Ovary (tissue), 9 donors: ENCODE results near the gene DCPS. TPM values are rescaled to one million over a fixed set of nuclear protein-coding genes. Genes with fewer than 3 reads are reported as not detected.
"Not testable (repeated sequence)": the region's sequence is repeated elsewhere in the genome, so short reads cannot be mapped to it uniquely, and the experiment has no call there.

Source experiments
- DNase-seq, 5 donors: peaks; one replicate each; pipeline ENCODE4 v3.0.0-alpha.2; 2019 to 2020
- H3K27ac ChIP-seq, 2 donors: fragments of 200-600 bp; one replicate each; pipeline versions ENCODE4 v1.5.1 to v1.8.0; 2019 to 2022
- H3K27me3 ChIP-seq: fragments of 200-600 bp; one replicate; pipeline ENCODE4 v1.8.0; 2022
- H3K36me3 ChIP-seq: fragments of 200-600 bp; sonication (generic); one replicate; pipeline ENCODE4 v1.5.1; 2019
- H3K4me1 ChIP-seq: one replicate; pipeline ENCODE4 v1.8.1; 2013; ENCODE audit warnings: mild to moderate bottlenecking, moderate library complexity; ENCODE audit not compliant: insufficient read depth
- H3K4me3 ChIP-seq: fragments of 200-600 bp; sonication (generic); one replicate; pipeline ENCODE4 v1.5.1; 2017
- H3K9me3 ChIP-seq, 2 donors: fragments of 200-600 bp in 1 of 2; sonication (generic) in 1 of 2; one replicate each; pipeline versions ENCODE4 v1.5.1 to v1.8.1; 2013 to 2019; ENCODE audit warnings: mild to moderate bottlenecking in 1 of 2, moderate library complexity in 1 of 2
- CTCF ChIP-seq, 3 donors: fragments of 450-650 bp in 2 of 3; fragments of 200-600 bp in 1 of 3; IDR thresholded peaks; one replicate each; pipeline versions ENCODE4 v1.5.1 to v1.8.0; 2016 to 2022; ENCODE audit warnings: antibody characterized with exemption in 3 of 3, mild to moderate bottlenecking in 1 of 3
- EP300 ChIP-seq: sonication (generic); formaldehyde crosslinking; IDR thresholded peaks from one replicate; pipeline ENCODE4 v1.6.1; 2017; ENCODE audit warnings: antibody characterized with exemption
- POLR2A ChIP-seq: fragments of 450-650 bp; IDR thresholded peaks from one replicate; pipeline ENCODE4 v1.6.1; 2017; ENCODE audit warnings: antibody characterized with exemption, mild to moderate bottlenecking, moderate library complexity
- WGBS, 3 donors: extraction: QIAGEN DNeasy Blood & Tissue Kit in 1 of 3; methylation state at CpG; one replicate each; pipeline versions ENCODE4 v1.1.5 to v1.1.7; 2013 to 2017; 5-methylcytosine and 5-hydroxymethylcytosine counted together
- intact Hi-C, 4 donors: fragments of 100-400 bp; cut with DNase I; formaldehyde crosslinking; loops; one replicate each; pipeline versions ENCODE4 v1.11.0 to v1.15.1; 2022 to 2023
- polyA plus RNA-seq, 2 donors: library from polyadenylated mRNA; stranded (reverse); fragments of 200-250 nt in 1 of 2; fragments of 350-450 nt in 1 of 2; fragmentation: Illumina TruSeq in 1 of 2; extraction: RNeasy Lipid Tissue Mini Kit (QIAGEN cat#74804) in 1 of 2; gene quantifications; one replicate each; pipeline ENCODE4 v1.2.3, GENCODE V29; 2013 to 2014
- total RNA-seq, 7 donors: library from RNA; depleted of rRNA in 2 of 7; stranded (reverse); fragments of >200 nt in 2 of 7; fragmentation: NEBNext Ultra II Directional in 3 of 7; extraction: Animal tissue kit (Norgen Biotek cat#: 25700) in 3 of 7; gene quantifications; one replicate each; pipeline versions ENCODE4 v1.1.0 to v1.2.4, GENCODE V29; 2016 to 2023
- donor health status: DM: no; HTN: no; CAD: no; lungs with moderate emphysema.
- donor health status: DM: no; HTN: no; CAD: no.
- donor health status: Bipolar disorder and iron deficiency.
- donor health status: DM: yes; HTN: yes; CAD: no.
- donor health status: DM: no; HTN: no; CAD: no.
- donor health status: DM: yes; HTN: yes; CAD: no.

Gene DCPS
- total and polyA plus RNA-seq, 9 donors: 6.6 to 17.2 (median 13.5) TPM

GRCh38 chr11:126360049-126360446, 56.2 kb downstream of the DCPS start:
- no peaks in the 10 kb centered on the region for H3K9me3 ChIP-seq
- H3K4me3 ChIP-seq: no peak overlapping the region
- H3K27ac ChIP-seq: peak overlapping the region; percentile 64 to 95
- H3K36me3 ChIP-seq: no peaks in the 10 kb centered on the region
- DNase-seq: no peak
- no peaks in the 10 kb centered on the region for H3K27me3 ChIP-seq
- intact Hi-C loops: no loop called here
- H3K4me1 ChIP-seq: peaks cover 39% of the 10 kb centered on the region
- TF ChIP-seq POLR2A (no peak), CTCF (IDR thresholded peaks at IDR 0.05) (no peak), EP300 (no peak)
- 39 to 61% (median 46%) methylated on average over 8 of the region's 8 CpGs for WGBS, 3 donors

DNA sequence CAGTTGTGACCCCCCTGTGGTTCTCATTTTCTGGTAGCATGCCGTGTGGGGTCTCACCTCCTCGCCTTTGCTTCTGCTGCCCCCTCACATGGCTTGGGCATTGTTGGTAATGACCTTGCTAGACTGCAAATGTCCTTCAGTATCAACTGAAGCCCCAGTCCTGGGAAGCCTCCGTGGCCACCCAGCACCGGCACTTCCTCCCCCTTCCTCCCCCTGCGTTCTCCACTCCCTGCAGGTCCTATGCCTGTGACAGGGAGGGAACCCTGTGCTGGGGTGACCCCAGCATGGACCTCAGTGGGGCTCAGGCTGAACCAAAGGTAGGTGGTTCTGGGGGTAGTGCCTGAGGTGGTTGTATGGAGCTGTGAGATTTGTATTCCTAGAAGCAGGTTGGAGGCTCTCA, 57.5 kb downstream of the DCPS start:
- Histone ChIP-seq H3K27ac (peak overlapping the region in 1 of 2 donors; percentile 95), H3K4me1 (peaks cover 44% of the 10 kb centered on the region)
- DNase-seq: peak in 4 of 5 donors; percentile 27 to 42 (median 33)

DNA sequence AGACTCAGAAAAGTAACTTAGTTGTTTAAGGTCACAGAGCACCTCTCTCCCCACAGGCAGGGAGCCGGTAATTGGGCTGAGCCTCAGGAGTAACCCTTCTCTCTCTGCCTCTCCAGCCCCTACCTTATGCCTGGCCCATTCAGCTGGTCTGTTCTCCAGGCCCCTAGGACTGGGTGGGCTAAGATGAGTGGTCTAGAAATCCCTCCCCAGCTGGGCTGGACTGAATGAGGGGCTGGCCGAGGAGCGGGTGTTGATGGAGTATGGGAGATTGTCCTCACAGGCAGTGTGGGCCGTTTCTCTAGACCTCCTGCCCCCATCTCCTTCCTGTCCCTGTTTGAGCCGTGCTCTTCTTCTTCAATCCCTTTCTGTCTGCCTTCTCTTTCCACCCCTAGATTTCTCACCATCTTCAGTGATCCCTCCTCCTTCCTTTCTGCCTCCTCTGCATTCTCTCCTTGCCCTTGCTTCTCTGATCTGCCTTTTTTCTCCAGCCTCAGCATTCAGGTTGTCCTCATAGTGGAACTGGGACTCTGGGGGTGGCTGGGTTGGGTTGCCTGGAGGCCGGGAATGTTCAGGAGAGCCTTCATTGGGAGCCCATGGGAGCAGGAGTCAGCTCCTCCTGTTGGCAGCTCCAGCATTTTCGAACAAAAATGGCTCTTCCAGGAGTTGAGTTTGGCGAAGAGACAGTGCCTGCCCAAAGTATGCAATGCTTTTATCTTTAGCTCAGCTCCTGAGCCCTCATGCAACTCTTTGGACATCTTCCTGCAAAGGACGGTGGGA, 59.2 kb downstream of the DCPS start:
- Histone ChIP-seq H3K36me3 (no peaks in the 10 kb centered on the region), H3K4me1 (peaks cover 52% of the 10 kb centered on the region), H3K27ac (peak overlapping the region; percentile 52 to 95), H3K27me3 (no peaks in the 10 kb centered on the region), H3K9me3 (no peaks in the 10 kb centered on the region), H3K4me3 (no peak overlapping the region)
- DNase-seq: peak in 2 of 5 donors; percentile 26 to 37
- TF ChIP-seq EP300 (no peak), CTCF (IDR thresholded peaks at IDR 0.05) (no peak), POLR2A (no peak)
- intact Hi-C loops: no loop called here
- 39 to 55% (median 42%) methylated on average over 9 of the region's 9 CpGs for WGBS, 3 donors

More for the DNA sequence above, 57.5 kb downstream of the DCPS start:
- intact Hi-C loops: no loop called here
- WGBS, 3 donors: 41 to 68% (median 50%) methylated on average over 5 of the region's 5 CpGs
- no peak for TF ChIP-seq CTCF (IDR thresholded peaks at IDR 0.05)
- TF ChIP-seq EP300: no peak
- no peak for TF ChIP-seq POLR2A
- Histone ChIP-seq H3K9me3 (no peaks in the 10 kb centered on the region), H3K36me3 (no peaks in the 10 kb centered on the region), H3K4me3 (no peak overlapping the region), H3K27me3 (no peaks in the 10 kb centered on the region)

GRCh38 chr11:126363706-126364248, 59.9 kb downstream of the DCPS start:
- Histone ChIP-seq H3K36me3 (no peaks in the 10 kb centered on the region), H3K9me3 (no peaks in the 10 kb centered on the region), H3K27me3 (no peaks in the 10 kb centered on the region), H3K4me1 (peaks cover 45% of the 10 kb centered on the region), H3K27ac (peak overlapping the region; percentile 38 to 95), H3K4me3 (no peak overlapping the region)
- intact Hi-C loops: no loop called here
- WGBS, 3 donors: 36 to 63% (median 43%) methylated on average over 10 of the region's 10 CpGs
- peak in 2 of 5 donors; percentile 42 to 44 for DNase-seq
- TF ChIP-seq CTCF (IDR thresholded peaks at IDR 0.05): no peak
- TF ChIP-seq EP300: no peak
- no peak for TF ChIP-seq POLR2A

- H3K27ac ChIP-seq, intact Hi-C loops, H3K9me3 ChIP-seq, H3K27me3 ChIP-seq, H3K36me3 ChIP-seq, H3K4me3 ChIP-seq: not testable (repeated sequence)
- 0 to 59% (median 12%) methylated on average over 2 to 4 of the region's 9 CpGs for whole genome bisulfite sequencing, 3 donors
- DNase-seq: peak in 2 of 5 donors; percentile 15 to 18
- H3K4me1 ChIP-seq: peaks cover 47% of the 10 kb centered on the region
Measured at GRCh38 chr11:126364735-126365134, 60.9 kb downstream of the DCPS start.

DNA sequence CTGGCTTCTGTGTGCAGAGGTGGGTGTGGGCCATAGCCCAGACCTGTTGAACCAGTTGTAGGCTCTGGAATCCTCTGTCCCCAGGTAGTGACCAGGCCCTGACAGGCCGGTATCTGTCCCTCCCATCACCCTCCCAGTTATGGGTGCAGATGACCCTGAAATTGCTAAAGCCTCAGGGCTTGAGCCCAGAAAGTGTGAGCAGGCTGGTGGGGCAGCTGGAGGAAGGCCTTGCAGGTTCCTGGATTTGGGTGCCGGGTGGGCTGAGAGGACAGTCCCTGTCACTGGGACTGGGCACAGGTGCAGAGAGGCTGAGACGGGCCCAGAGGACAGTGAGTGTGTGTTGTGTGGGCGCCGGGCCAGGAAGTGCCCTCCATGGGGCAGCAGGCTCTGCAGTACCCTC, 61.6 kb downstream of the DCPS start:
- 36 to 80% (median 56%) methylated on average over 3 to 5 of the region's 5 CpGs for WGBS, 3 donors
- peak overlapping the region in 1 of 2 donors; percentile 14 for H3K27ac ChIP-seq
- intact Hi-C loops, H3K36me3 ChIP-seq, H3K9me3 ChIP-seq, H3K4me3 ChIP-seq, H3K27me3 ChIP-seq: not testable (repeated sequence)
- DNase-seq: peak in 3 of 5 donors; percentile 43 to 52 (median 51)
- peaks cover 40% of the 10 kb centered on the region for H3K4me1 ChIP-seq
